Glomerular visceral epithelial cell (primary cell): Measurements from ENCODE around the gene TOM1L2.

Experiments used
- DNase-seq: peaks from one replicate; pipeline ENCODE4 v3.0.0-alpha.2; 2016; ENCODE audit errors: extremely low spot score

Gene TOM1L2

GRCh38 chr17:17836250-17836817 lies 135.9 kb downstream of the TOM1L2 start:
- peak; percentile 96 for DNase-seq

- DNase-seq, result no peak
These were observed 136.6 kb downstream of the TOM1L2 start for GRCh38 chr17:17835415-17836249.

GRCh38 chr17:17834974-17835373 lies 137.2 kb downstream of the TOM1L2 start:
- no peak for DNase-seq

GRCh38 chr17:17833658-17834357 lies 138.4 kb downstream of the TOM1L2 start:
- no peak for DNase-seq

GRCh38 chr17:17832032-17832363 lies 140.2 kb downstream of the TOM1L2 start:
- DNase-seq, result no peak

- no peak for DNase-seq
These were observed 140.8 kb downstream of the TOM1L2 start for GRCh38 chr17:17831208-17832031.

DNA sequence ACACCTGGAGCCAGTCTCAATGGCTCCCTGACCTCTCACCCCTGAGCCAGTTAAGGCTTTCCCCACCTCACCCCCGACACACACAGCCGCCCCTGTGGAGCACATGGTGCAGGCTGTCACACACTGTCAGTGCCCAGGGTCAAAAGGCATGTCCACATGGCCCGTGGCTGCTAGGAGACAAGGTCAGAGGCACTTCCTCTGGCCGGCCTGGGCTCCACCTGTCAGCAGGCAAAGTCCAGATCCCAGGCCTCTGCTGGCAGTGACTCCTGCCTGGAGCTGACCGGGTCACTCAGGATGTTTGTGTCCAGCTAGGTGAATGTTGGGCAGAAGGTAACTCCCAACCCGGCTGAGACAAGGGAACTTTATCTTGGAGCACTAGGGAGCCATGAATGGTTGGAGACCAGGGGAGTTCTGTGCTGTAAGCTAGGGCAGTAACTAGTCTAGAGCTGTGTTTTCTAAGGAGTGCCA lies 141.4 kb downstream of the TOM1L2 start:
- DNase-seq, result no peak

GRCh38 chr17:17830269-17830567 lies 142.0 kb downstream of the TOM1L2 start:
- DNase-seq, result no peak

DNA sequence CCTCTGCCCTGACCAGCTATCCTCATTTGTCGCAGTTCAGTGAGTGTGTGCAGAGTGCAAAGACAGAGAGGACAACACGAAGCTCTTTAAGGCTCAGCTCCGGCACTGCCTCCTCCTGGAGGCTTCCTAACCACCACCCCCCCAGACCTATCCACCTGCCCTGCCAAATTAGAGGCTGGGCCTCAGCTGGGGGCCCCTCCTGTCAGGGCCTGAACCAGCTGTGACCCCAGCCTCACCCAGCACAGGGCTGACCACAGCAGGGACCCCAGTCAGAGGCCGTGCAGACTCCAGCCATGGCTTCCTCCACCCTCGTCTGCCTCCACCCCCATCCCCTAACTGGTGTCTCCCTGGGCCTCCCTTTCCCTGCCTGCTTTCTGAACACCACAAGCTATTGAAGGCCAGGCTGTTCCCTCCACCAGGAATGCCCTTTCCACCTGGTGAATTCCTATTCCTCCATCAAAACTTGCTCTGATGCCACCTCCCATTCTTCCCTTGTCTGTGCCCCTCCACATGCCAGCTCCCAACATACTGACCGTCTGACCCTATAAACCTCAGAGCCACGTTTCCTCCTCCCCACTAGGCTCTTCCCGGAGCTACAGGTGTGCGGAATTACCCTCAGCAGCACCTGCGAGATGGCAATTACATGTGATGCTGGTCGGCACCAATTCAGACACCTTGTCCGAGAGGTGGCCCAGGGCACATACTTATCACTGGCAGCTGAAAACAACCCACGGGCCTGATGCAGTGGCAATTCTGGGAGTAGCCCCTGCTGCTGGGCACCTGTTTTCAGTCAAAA lies 144.2 kb downstream of the TOM1L2 start:
- no peak for DNase-seq

- no peak for DNase-seq
These were observed 145.0 kb downstream of the TOM1L2 start for GRCh38 chr17:17826942-17827785.

GRCh38 chr17:17826342-17826713 lies 145.9 kb downstream of the TOM1L2 start:
- DNase-seq, result no peak

GRCh38 chr17:17824783-17825614 lies 147.2 kb downstream of the TOM1L2 start:
- no peak for DNase-seq

DNA sequence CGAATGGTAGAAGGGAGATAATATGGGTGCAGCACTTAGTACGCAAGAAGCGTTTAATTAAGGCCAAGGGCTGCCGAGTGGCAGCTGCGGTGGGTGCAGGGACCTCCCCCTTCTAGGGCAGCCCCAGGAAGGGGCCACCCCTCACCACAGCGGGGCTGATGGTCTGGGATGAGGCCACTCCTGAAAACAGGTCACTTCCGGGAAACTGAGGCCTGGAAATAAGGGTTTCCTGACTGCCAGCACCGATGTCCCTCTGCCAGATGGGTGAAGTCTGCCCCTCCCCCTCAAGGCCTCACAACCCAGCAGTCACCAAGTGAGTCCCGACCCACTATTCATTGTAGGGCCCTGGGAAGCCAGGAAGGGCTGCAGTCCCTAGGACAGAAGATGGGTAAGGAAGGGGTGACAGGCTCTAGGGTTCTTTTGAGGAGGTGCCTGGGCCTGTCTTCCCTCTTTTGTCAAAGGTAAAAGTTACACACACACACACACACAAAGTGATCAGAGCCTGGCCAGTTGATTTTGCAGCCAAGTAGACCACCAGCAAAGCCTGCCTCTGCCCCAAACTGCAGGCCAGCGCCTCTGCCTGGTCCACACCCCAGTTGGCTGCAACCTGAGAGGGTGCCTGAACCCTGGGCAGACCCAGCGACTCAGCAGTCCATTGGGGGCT lies 147.9 kb downstream of the TOM1L2 start:
- DNase-seq, result no peak

GRCh38 chr17:17823433-17824118 lies 148.6 kb downstream of the TOM1L2 start:
- DNase-seq, result peak; percentile 87

GRCh38 chr17:17822616-17823015 lies 149.6 kb downstream of the TOM1L2 start:
- DNase-seq, result no peak

DNA sequence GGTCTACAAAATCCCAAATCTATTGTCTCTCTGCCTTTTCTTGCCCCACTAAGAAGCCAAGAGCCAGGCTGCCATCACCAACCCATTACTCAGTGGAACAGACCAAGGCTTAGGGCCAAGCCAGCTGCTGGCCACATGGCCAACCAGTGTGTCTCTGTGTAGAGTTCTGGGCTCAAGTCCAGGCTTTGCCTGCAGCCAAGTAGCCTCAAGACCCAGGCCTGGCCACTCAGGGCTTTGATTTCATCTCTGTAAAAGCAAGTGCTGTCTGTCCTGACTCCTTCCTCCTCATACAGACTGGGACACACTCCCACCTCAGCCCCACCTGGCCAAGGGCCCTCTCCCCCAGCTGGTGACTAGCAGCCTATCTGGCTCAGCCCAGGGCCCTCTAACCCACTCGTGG lies 150.0 kb downstream of the TOM1L2 start:
- DNase-seq, result no peak

GRCh38 chr17:17820463-17821158 lies 151.6 kb downstream of the TOM1L2 start:
- DNase-seq, result no peak

DNA sequence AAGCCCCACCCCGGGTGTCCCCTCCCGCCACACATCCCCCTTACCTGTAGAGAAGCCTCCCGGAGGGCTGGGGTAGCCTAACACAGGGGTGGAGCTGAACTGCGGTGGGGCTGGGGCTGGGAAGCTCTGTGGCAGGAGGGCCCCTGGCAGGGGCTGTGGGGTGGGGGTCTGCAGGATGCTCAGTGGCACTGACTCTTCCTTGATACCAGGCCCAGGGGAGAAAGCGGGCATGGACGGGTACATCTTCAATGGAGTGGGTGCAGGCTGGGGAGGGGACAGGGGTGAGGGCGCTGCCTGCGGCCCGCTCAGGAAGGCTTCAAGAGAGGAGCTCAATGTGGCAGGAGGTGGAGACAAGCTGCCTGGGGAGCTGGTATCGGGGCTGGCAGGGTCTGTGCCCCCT lies 152.2 kb downstream of the TOM1L2 start:
- DNase-seq, result no peak
